ENCODE data around the gene TRIM24. TPM values are rescaled to one million over a fixed set of nuclear protein-coding genes. Genes with fewer than 3 reads are reported as not detected.

Gene TRIM24
- total and polyA plus RNA-seq, 10 of the 15 experiments (the other 5 are each of a cell fraction or from before 2014, with no cell fraction given): 4.6 to 23.5 (median 13.6) TPM

GRCh38 chr7:138559448-138559847 is 99.4 kb downstream of the TRIM24 start:
- CTCF ChIA-PET: no interaction called here
- FAIRE-seq (no peak), ATAC-seq (no peak), DNase-seq (ENCODE audit: low read depth, low spot score) (no peak)
- Histone ChIP-seq H3K36me3 (ENCODE audit: control insufficient read depth in 2 of 2, insufficient read depth in 2 of 2, low read length in 1 of 2) (peaks cover 4 to 20% of the 10 kb centered on the region in 2 experiments), H3K4me3 (no peak overlapping the region), H3K27me3 (replicated peaks in 1 of 2; ENCODE audit: control insufficient read depth in 2 of 2, insufficient read depth in 2 of 2, low read length in 1 of 2) (no peaks in the 10 kb centered on the region), H3K79me2 (ENCODE audit: control insufficient read depth, insufficient read depth, low read length) (no peaks in the 10 kb centered on the region), H3K4me1 (ENCODE audit: control insufficient read depth, insufficient read depth, low read length) (no peaks in the 10 kb centered on the region), H3K4me2 (ENCODE audit: control insufficient read depth, insufficient read depth) (no peak overlapping the region), H3K9ac (ENCODE audit: control insufficient read depth, insufficient read depth, low read length) (no peak overlapping the region), H4K20me1 (ENCODE audit: control insufficient read depth, insufficient read depth) (no peaks in the 10 kb centered on the region), H3K9me3 (replicated peaks; ENCODE audit: control insufficient read depth, insufficient read depth, low read length) (peaks cover 27% of the 10 kb centered on the region), H2AFZ (ENCODE audit: control insufficient read depth, low read depth, low read length) (no peak overlapping the region), H3K27ac (ENCODE audit: control insufficient read depth, insufficient read depth) (no peak overlapping the region)
- TF ChIP-seq ZNF622 (IDR thresholded peaks at IDR 0.05) (no peak), ZNF207 (IDR thresholded peaks at IDR 0.05; ENCODE audit: borderline replicate concordance) (no peak), CUX1 (IDR thresholded peaks at IDR 0.05; ENCODE audit: insufficient replicate concordance, low read depth, low read length) (no peak), TCF12 (IDR thresholded peaks at IDR 0.05; ENCODE audit: low read depth, low read length) (no peak), ASH2L (IDR thresholded peaks at IDR 0.05; ENCODE audit: borderline replicate concordance, low read depth) (no peak), EZH2 (IDR thresholded peaks at IDR 0.05; ENCODE audit: borderline replicate concordance, control insufficient read depth, low read depth, low read length) (no peak), SP1 (IDR thresholded peaks at IDR 0.05; ENCODE audit: low read depth, low read length) (no peak), NFYA (IDR thresholded peaks at IDR 0.05; ENCODE audit: borderline replicate concordance, low read depth, low read length) (no peak), SIN3A (IDR thresholded peaks at IDR 0.05; ENCODE audit: low read depth, low read length) (no peak), BRCA1 (IDR thresholded peaks at IDR 0.05; ENCODE audit: low read depth, low read length) (no peak), E2F4 (IDR thresholded peaks at IDR 0.05; ENCODE audit: low read depth, low read length) (no peak), ZSCAN29 (IDR thresholded peaks at IDR 0.05) (no peak), BCLAF1 (IDR thresholded peaks at IDR 0.05) (no peak), PML (IDR thresholded peaks at IDR 0.05; ENCODE audit: low read length) (no peak), CHD4 (IDR thresholded peaks at IDR 0.05) (no peak), POLR2A (IDR thresholded peaks at IDR 0.05; ENCODE audit: low read depth, low read length) (no peak)
- intact Hi-C loops (cut with micrococcal nuclease; ENCODE audit: unreplicated experiment) (no loop called here), in situ Hi-C loops (cut with MboI) (no loop called here)
- RAD21 ChIA-PET (ENCODE audit: unreplicated experiment): no interaction called here
- SMC1A ChIA-PET (ENCODE audit: uncharacterized antibody, unreplicated experiment): no interaction called here
- POLR2A ChIA-PET: no interaction called here
- BruUV-seq (replicated peaks): no TSS peak
- WGBS (ENCODE audit: insufficient coverage, insufficient replicate concordance, low lambda C conversion rate, missing lambda C conversion rate): 97% methylated on average over 5 of the region's 5 CpGs

Data from GM12878 (cell line).